Progenitor cell of endocrine pancreas (in vitro differentiated cells): ENCODE results near the gene LBHD2. TPM values are rescaled to one million over a fixed set of nuclear protein-coding genes. Genes with fewer than 3 reads are reported as not detected.

Experiments used
- DNase-seq: peaks from one replicate; pipeline ENCODE4 v3.0.0; 2021; ENCODE audit warnings: low spot score; ENCODE audit not compliant: unreplicated experiment
- H3K27ac Mint-ChIP-seq: 2 replicates; pipeline ENCODE4 v1.8.0; 2021; ENCODE audit warnings: mild to moderate bottlenecking, moderate library complexity, mixed read lengths
- H3K27me3 Mint-ChIP-seq: 2 replicates; pipeline ENCODE4 v1.8.0; 2021; ENCODE audit warnings: mixed read lengths
- H3K36me3 Mint-ChIP-seq: 2 replicates; pipeline ENCODE4 v1.8.0; 2022; ENCODE audit warnings: mixed read lengths; ENCODE audit not compliant: insufficient read depth
- H3K4me1 Mint-ChIP-seq: 2 replicates; pipeline ENCODE4 v1.8.0; 2021; ENCODE audit warnings: low read depth, mixed read lengths
- H3K4me3 Mint-ChIP-seq: 2 replicates; pipeline ENCODE4 v1.8.0; 2021; ENCODE audit warnings: low read depth, mild to moderate bottlenecking, moderate library complexity, mixed read lengths
- H3K9me3 Mint-ChIP-seq: 2 replicates; pipeline ENCODE4 v1.8.0; 2021; ENCODE audit warnings: low read depth, mixed read lengths
- CTCF ChIP-seq: fragments of 200-600 bp; sonication (generic); IDR thresholded peaks from one replicate; pipeline ENCODE4 v1.5.0; 2021; ENCODE audit warnings: antibody characterized with exemption, mild to moderate bottlenecking; ENCODE audit not compliant: unreplicated experiment
- total RNA-seq: library from RNA; stranded (reverse); gene quantifications from 2 replicates; pipeline ENCODE4 v1.2.1, GENCODE V29; 2021

Gene LBHD2
- total RNA-seq, 1 donor from 2014 or later: not detected

- Mint-ChIP-seq H3K9me3 (no peaks in the 10 kb centered on the region), H3K27me3 (peaks cover 25% of the 10 kb centered on the region), H3K4me1 (peaks cover 12% of the 10 kb centered on the region), H3K36me3 (no peaks in the 10 kb centered on the region), H3K27ac (no peak overlapping the region), H3K4me3 (no peak overlapping the region)
- DNase-seq: no peak
- TF ChIP-seq CTCF: no peak
Observed at GRCh38 chr14:103136388-103137271, 52.6 kb downstream of the LBHD2 start.

DNA sequence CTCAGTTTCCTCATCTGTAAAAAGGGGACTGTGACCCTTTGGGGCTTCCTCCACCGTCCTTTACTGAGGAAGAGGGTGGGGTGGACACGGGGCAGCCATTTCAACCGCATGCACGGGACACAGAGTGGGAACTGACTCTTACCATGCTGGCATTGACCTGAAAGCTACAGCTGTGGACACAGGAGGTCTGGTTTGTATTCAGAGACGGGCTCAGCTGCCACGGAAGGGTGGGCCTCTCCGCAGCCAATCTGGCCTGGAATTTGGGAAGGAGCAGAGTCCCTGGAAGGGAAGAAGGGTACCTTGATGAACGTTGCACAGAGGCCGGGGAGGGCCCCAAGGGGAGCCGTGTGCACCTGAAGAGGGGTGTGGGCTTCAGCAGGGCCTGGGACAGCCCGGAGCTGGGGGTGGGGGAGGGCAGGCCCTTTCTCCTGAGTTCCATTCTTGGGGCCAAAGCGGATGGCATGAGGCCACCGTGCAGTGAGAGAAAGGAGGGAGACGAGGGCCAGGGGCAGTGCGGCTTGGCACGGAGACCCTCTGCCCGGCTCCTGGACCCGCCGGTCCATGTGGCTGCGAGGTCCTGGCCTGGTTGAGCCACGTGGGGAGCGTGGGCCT is 53.8 kb downstream of the LBHD2 start:
- H3K27me3 Mint-ChIP-seq: peaks cover 36% of the 10 kb centered on the region
- H3K4me3 Mint-ChIP-seq: no peak overlapping the region
- no peak overlapping the region for H3K27ac Mint-ChIP-seq

DNA sequence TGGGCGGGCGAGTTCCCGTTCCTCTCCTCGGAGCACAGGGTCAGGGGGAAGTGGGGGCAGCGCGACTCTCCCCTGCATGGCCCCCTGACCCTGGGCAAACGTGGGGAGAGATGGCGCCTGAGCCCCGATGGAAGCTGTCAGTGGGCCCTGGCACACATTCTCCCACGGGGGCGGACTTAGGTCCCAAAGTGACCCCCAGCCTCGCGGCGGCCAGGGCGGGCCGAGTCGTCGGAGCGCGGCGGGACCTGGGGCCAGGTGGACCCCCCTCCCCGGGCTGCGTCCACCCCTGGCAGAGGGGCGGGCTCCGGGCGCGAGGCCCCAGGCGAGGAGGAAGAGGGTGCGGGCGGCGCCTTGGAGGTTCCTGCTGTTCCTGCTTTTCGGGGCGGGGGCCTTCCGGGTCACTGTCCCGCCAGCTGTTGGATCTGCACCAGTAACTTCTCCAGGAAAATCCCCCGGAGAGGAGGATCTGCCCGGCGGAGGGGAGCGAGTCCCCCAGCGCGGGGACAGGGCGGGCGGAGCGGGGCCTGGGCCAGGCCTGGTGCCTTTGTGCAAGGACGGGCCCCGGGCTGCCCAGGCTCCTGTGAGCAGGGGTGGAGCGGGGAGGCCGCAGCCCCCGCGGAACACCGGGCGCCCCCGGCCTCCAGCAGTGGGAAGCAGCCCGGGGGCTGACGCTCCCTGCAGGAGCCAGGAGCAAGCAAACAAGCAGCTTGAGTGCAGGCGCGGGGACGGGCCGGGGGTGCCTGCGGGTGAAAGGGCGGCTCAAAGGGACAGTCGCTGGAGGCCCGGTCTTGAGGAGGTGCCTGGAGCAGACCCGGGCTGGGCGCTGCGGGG is 54.5 kb downstream of the LBHD2 start:
- no peak overlapping the region for H3K27ac Mint-ChIP-seq
- no peak for TF ChIP-seq CTCF
- no peaks in the 10 kb centered on the region for H3K9me3 Mint-ChIP-seq
- DNase-seq: no peak
- H3K27me3 Mint-ChIP-seq: peaks cover 41% of the 10 kb centered on the region
- H3K4me1 Mint-ChIP-seq: peaks cover 16% of the 10 kb centered on the region
- H3K4me3 Mint-ChIP-seq: peak overlapping the region; percentile 61
- no peaks in the 10 kb centered on the region for H3K36me3 Mint-ChIP-seq

More for the DNA sequence above, 53.8 kb downstream of the LBHD2 start:
- no peak for TF ChIP-seq CTCF
- Mint-ChIP-seq H3K4me1 (peaks cover 14% of the 10 kb centered on the region), H3K36me3 (no peaks in the 10 kb centered on the region), H3K9me3 (no peaks in the 10 kb centered on the region)
- DNase-seq: no peak

- H3K36me3 Mint-ChIP-seq: no peaks in the 10 kb centered on the region
- no peak overlapping the region for H3K27ac Mint-ChIP-seq
- no peak for DNase-seq
- H3K4me3 Mint-ChIP-seq: peak overlapping the region; percentile 61
- peaks cover 17% of the 10 kb centered on the region for H3K4me1 Mint-ChIP-seq
- no peaks in the 10 kb centered on the region for H3K9me3 Mint-ChIP-seq
- H3K27me3 Mint-ChIP-seq: peaks cover 42% of the 10 kb centered on the region
- no peak for TF ChIP-seq CTCF
Observed at GRCh38 chr14:103139132-103140025, 55.4 kb downstream of the LBHD2 start.

Other genes with a start within 250 kb of the LBHD2 start
- 2.5 and 3.0 TPM in 2 replicates for gene AMN, start 161.5 kb upstream of the LBHD2 start, total RNA-seq
- gene CDC42BPB, start 26.7 kb upstream of the LBHD2 start, total RNA-seq: 104 and 105 TPM in 2 replicates
- gene EXOC3L4, start 10.5 kb downstream of the LBHD2 start, total RNA-seq: 28.4 and 30.8 TPM in 2 replicates
- gene TNFAIP2, start 39.3 kb downstream of the LBHD2 start, total RNA-seq: 17.8 and 19.6 TPM in 2 replicates